CD4-positive, alpha-beta memory T cell (primary cell): Measurements from ENCODE around the gene YTHDC2. TPM values are rescaled to one million over a fixed set of nuclear protein-coding genes. Genes with fewer than 3 reads are reported as not detected.
A peak's percentile ranks its signal among the peaks of the same experiment; 100 is the strongest.

Experiments
- CTCF ChIA-PET: fragments of 350-600 bp; sonication (Branson Sonifier 250); formaldehyde crosslinking; loops from one replicate; lab custom pipeline; 2021; ENCODE audit warnings: inconsistent platforms; ENCODE audit not compliant: partially characterized antibody; lab: Charles Lee
- POLR2A ChIA-PET: fragments of 350-600 bp; sonication (Branson Sonifier 250); formaldehyde crosslinking; loops from one replicate; lab custom pipeline; 2021; ENCODE audit not compliant: partially characterized antibody; lab: Charles Lee
- DNase-seq, 5 donors: peaks; one replicate each; pipeline versions ENCODE4 v3.0.0 to v3.0.0-alpha.2; 2020 to 2022; ENCODE audit warnings: mixed read lengths in 1 of 5
- H3K27ac ChIP-seq: one replicate; pipeline ENCODE4 v1.7.0; 2013; ENCODE audit warnings: low read depth, low read length
- H3K27me3 ChIP-seq: 2 replicates; pipeline ENCODE4 v1.7.0; 2013; ENCODE audit warnings: mild to moderate bottlenecking, low read length, moderate library complexity; ENCODE audit not compliant: insufficient read depth
- H3K36me3 ChIP-seq: 2 replicates; pipeline ENCODE4 v1.7.0; 2013; ENCODE audit warnings: mild to moderate bottlenecking, low read length, moderate library complexity; ENCODE audit not compliant: insufficient read depth
- H3K4me1 ChIP-seq: 2 replicates; pipeline ENCODE4 v1.7.0; 2013; ENCODE audit warnings: mild to moderate bottlenecking, low read length, moderate library complexity; ENCODE audit not compliant: insufficient read depth
- H3K4me3 ChIP-seq, 2 donors: one replicate each; pipeline ENCODE4 v1.7.0; 2013; ENCODE audit warnings: low read length in 2 of 2, mild to moderate bottlenecking in 1 of 2
- H3K9me3 ChIP-seq, 2 donors: one replicate each; pipeline ENCODE4 v1.7.0; 2013; ENCODE audit warnings: low read length in 2 of 2, control low read depth in 1 of 2; ENCODE audit not compliant: control insufficient read depth in 1 of 2
- H3K27ac Mint-ChIP-seq, 7 donors: one replicate each; pipeline ENCODE4 v1.8.0; 2020 to 2021; ENCODE audit warnings: mixed read lengths in 7 of 7, mild to moderate bottlenecking in 6 of 7, inconsistent platforms in 3 of 7, moderate library complexity in 3 of 7
- H3K27me3 Mint-ChIP-seq, 2 donors: one replicate each; pipeline ENCODE4 v1.8.0; 2020 to 2021; ENCODE audit warnings: mixed read lengths in 2 of 2
- H3K36me3 Mint-ChIP-seq, 2 donors: one replicate each; pipeline ENCODE4 v1.8.0; 2020 to 2021; ENCODE audit warnings: mixed read lengths in 2 of 2, inconsistent platforms in 1 of 2, mild to moderate bottlenecking in 1 of 2
- H3K4me1 Mint-ChIP-seq, 4 donors: one replicate each; pipeline ENCODE4 v1.8.0; 2020 to 2021; ENCODE audit warnings: mixed read lengths in 4 of 4, mild to moderate bottlenecking in 1 of 4
- H3K4me3 Mint-ChIP-seq, 8 donors: one replicate each; pipeline ENCODE4 v1.8.0; 2020 to 2021; ENCODE audit warnings: mixed read lengths in 8 of 8, mild to moderate bottlenecking in 7 of 8, moderate library complexity in 6 of 8, inconsistent platforms in 3 of 8
- H3K9me3 Mint-ChIP-seq, 8 donors: one replicate each; pipeline ENCODE4 v1.8.0; 2020 to 2021; ENCODE audit warnings: mixed read lengths in 8 of 8, mild to moderate bottlenecking in 5 of 8, inconsistent platforms in 3 of 8, moderate library complexity in 1 of 8
- intact Hi-C: fragments of 100-400 bp; cut with micrococcal nuclease; formaldehyde crosslinking; loops from one replicate; pipeline ENCODE4 v1.15.1; 2023
- polyA plus RNA-seq, 2 donors: library from polyadenylated mRNA; unstranded; fragments of 300-500 nt; fragmentation: Illumina TruSeq; gene quantifications; one replicate each; pipeline ENCODE4 v1.2.3, GENCODE V29; 2021
- total RNA-seq, 2 experiments: library from RNA; stranded (reverse); gene quantifications; one replicate each; pipeline ENCODE4 v1.2.3, GENCODE V29; 2021

YTHDC2 gene
- total and polyA plus RNA-seq, 4 experiments from 2014 or later = 7.7 to 46.4 (median 27.4) TPM

- peak overlapping the region in 1 of 7 donors; percentile 4 for H3K27ac Mint-ChIP-seq
- Histone ChIP-seq H3K9me3 (no peaks in the 10 kb centered on the region), H3K27ac (no peak overlapping the region), H3K36me3 (no peaks in the 10 kb centered on the region), H3K4me3 (peak overlapping the region in 1 of 2 donors; percentile 53), H3K4me1 (peaks cover 24% of the 10 kb centered on the region), H3K27me3 (peaks cover 24% of the 10 kb centered on the region)
- ChIA-PET CTCF (interaction anchor here (1.5 kb wide), 1 partner anchor 14 kb away, joined by 4 read pairs; no protein-coding TSS in a partner anchor), POLR2A (interaction anchor here (0.8 kb wide), 1 partner anchor 25 kb away, joined by 3 read pairs; the partner anchor contains the start of gene YTHDC2)
- H3K27me3 Mint-ChIP-seq = peaks cover 54 to 59% of the 10 kb centered on the region in 2 donors
- H3K4me3 Mint-ChIP-seq = peak overlapping the region; percentile 61 to 86 (median 80)
- intact Hi-C loops = no loop called here
- no peak for DNase-seq
- peaks cover 11 to 25% (median 20%) of the 10 kb centered on the region in 4 donors for H3K4me1 Mint-ChIP-seq
- H3K36me3 Mint-ChIP-seq = peaks cover 9 to 16% of the 10 kb centered on the region in 2 donors
- peaks cover 7 to 22% (median 21%) of the 10 kb centered on the region in 8 donors for H3K9me3 Mint-ChIP-seq
Measured at GRCh38 chr5:113488645-113489184, 24.8 kb upstream of the YTHDC2 start.

GRCh38 chr5:113489299-113489698 lies 24.2 kb upstream of the YTHDC2 start:
- Histone ChIP-seq H3K4me3 (no peak overlapping the region), H3K27ac (no peak overlapping the region), H3K4me1 (peaks cover 24% of the 10 kb centered on the region), H3K27me3 (peaks cover 24% of the 10 kb centered on the region), H3K9me3 (no peaks in the 10 kb centered on the region), H3K36me3 (no peaks in the 10 kb centered on the region)
- H3K27ac Mint-ChIP-seq = peak overlapping the region in 2 of 7 donors; percentile 4 to 8
- ChIA-PET POLR2A (interaction anchor here (0.8 kb wide), 1 partner anchor 24 kb away, joined by 3 read pairs; the partner anchor contains the start of gene YTHDC2), CTCF (interaction anchor here (1.1 to 1.5 kb wide), 2 partner anchors 14 to 110 kb away, joined by 3 to 4 read pairs; no protein-coding TSS in a partner anchor)
- H3K27me3 Mint-ChIP-seq = peaks cover 52 to 57% of the 10 kb centered on the region in 2 donors
- intact Hi-C loops = no loop called here
- peak overlapping the region in 7 of 8 donors; percentile 61 to 84 (median 79) for H3K4me3 Mint-ChIP-seq
- peaks cover 11 to 25% (median 20%) of the 10 kb centered on the region in 4 donors for H3K4me1 Mint-ChIP-seq
- DNase-seq = peak; percentile 14 to 66 (median 22)
- H3K9me3 Mint-ChIP-seq = peaks cover 7 to 22% (median 21%) of the 10 kb centered on the region in 8 donors
- H3K36me3 Mint-ChIP-seq = peaks cover 9 to 16% of the 10 kb centered on the region in 2 donors

GRCh38 chr5:113490317-113490716 lies 23.2 kb upstream of the YTHDC2 start:
- intact Hi-C loops = no loop called here
- Mint-ChIP-seq H3K36me3 (peaks cover 9 to 16% of the 10 kb centered on the region in 2 donors), H3K9me3 (peaks cover 7 to 22% (median 21%) of the 10 kb centered on the region in 8 donors), H3K27ac (no peak overlapping the region), H3K4me3 (peak overlapping the region in 3 of 8 donors; percentile 23 to 41 (median 35)), H3K27me3 (peaks cover 47 to 50% of the 10 kb centered on the region in 2 donors), H3K4me1 (peaks cover 11 to 25% (median 20%) of the 10 kb centered on the region in 4 donors)
- DNase-seq = no peak
- H3K36me3 ChIP-seq = no peaks in the 10 kb centered on the region
- no peaks in the 10 kb centered on the region for H3K9me3 ChIP-seq
- H3K4me3 ChIP-seq = no peak overlapping the region
- H3K27ac ChIP-seq = no peak overlapping the region
- peaks cover 20% of the 10 kb centered on the region for H3K27me3 ChIP-seq
- H3K4me1 ChIP-seq = peaks cover 24% of the 10 kb centered on the region
- POLR2A ChIA-PET = no interaction called here
- CTCF ChIA-PET = interaction anchor here (1.1 kb wide), 1 partner anchor 111 kb away, joined by 3 read pairs; no protein-coding TSS in a partner anchor

GRCh38 chr5:113491022-113491421 lies 22.5 kb upstream of the YTHDC2 start:
- Histone ChIP-seq H3K9me3 (no peaks in the 10 kb centered on the region), H3K36me3 (no peaks in the 10 kb centered on the region), H3K4me1 (peaks cover 24% of the 10 kb centered on the region), H3K27ac (no peak overlapping the region), H3K4me3 (no peak overlapping the region), H3K27me3 (peaks cover 16% of the 10 kb centered on the region)
- H3K27me3 Mint-ChIP-seq = peaks cover 42 to 43% of the 10 kb centered on the region in 2 donors
- intact Hi-C loops = no loop called here
- ChIA-PET CTCF (interaction anchor here (0.8 kb wide), 1 partner anchor 21 kb away, joined by 3 read pairs; no protein-coding TSS in a partner anchor), POLR2A (no interaction called here)
- no peak overlapping the region for H3K27ac Mint-ChIP-seq
- H3K9me3 Mint-ChIP-seq = peaks cover 7 to 22% (median 21%) of the 10 kb centered on the region in 8 donors
- DNase-seq = no peak
- peaks cover 9 to 16% of the 10 kb centered on the region in 2 donors for H3K36me3 Mint-ChIP-seq
- H3K4me3 Mint-ChIP-seq = no peak overlapping the region
- H3K4me1 Mint-ChIP-seq = peaks cover 11 to 25% (median 20%) of the 10 kb centered on the region in 4 donors

- intact Hi-C loops = no loop called here
- Histone ChIP-seq H3K27ac (no peak overlapping the region), H3K4me3 (no peak overlapping the region), H3K9me3 (no peaks in the 10 kb centered on the region), H3K27me3 (peaks cover 6% of the 10 kb centered on the region), H3K36me3 (no peaks in the 10 kb centered on the region), H3K4me1 (peaks cover 12% of the 10 kb centered on the region)
- DNase-seq = no peak
- peaks cover 9 to 16% of the 10 kb centered on the region in 2 donors for H3K36me3 Mint-ChIP-seq
- H3K27ac Mint-ChIP-seq = no peak overlapping the region
- ChIA-PET POLR2A (no interaction called here), CTCF (no interaction called here)
- no peak overlapping the region for H3K4me3 Mint-ChIP-seq
- H3K27me3 Mint-ChIP-seq = peaks cover 34 to 35% of the 10 kb centered on the region in 2 donors
- peaks cover 8 to 14% (median 12%) of the 10 kb centered on the region in 4 donors for H3K4me1 Mint-ChIP-seq
- H3K9me3 Mint-ChIP-seq = peaks cover 7 to 22% (median 21%) of the 10 kb centered on the region in 8 donors
Measured at GRCh38 chr5:113493446-113493845, 20.0 kb upstream of the YTHDC2 start.

GRCh38 chr5:113495422-113495841 lies 18.1 kb upstream of the YTHDC2 start:
- CTCF ChIA-PET = no interaction called here

DNA sequence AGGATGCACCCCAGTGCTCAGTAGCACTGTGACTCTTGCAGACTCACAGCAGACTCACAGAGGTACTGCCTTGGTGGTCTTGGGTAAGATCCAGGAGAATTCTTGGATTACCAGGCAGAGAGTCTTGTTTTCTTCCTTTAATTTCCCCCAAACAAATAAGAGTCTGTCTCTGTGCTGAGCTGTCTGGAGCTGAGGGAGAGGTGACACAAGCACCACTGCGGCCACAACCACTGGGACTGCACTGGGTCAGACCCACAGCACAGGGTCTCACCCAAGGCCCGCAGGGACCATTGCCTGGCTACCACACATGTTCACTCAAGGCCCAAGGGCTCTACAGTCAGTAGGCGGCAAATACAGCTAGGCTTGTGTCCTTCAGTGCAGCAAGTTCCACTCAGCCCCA lies 11.4 kb upstream of the YTHDC2 start:
- CTCF ChIA-PET = interaction anchor here (1.5 to 1.8 kb wide), 2 partner anchors 14 to 29 kb away, joined by 4 read pairs; partner anchors contain the start of gene MCC
- Mint-ChIP-seq H3K27me3 (peaks cover 28 to 30% of the 10 kb centered on the region in 2 donors), H3K27ac (no peak overlapping the region), H3K4me3 (no peak overlapping the region), H3K36me3 (no peaks in the 10 kb centered on the region), H3K4me1 (no peaks in the 10 kb centered on the region), H3K9me3 (peaks cover 0 to 7% (median 4%) of the 10 kb centered on the region in 8 donors)
- Histone ChIP-seq H3K27me3 (no peaks in the 10 kb centered on the region), H3K4me1 (no peaks in the 10 kb centered on the region), H3K36me3 (no peaks in the 10 kb centered on the region), H3K4me3 (no peak overlapping the region), H3K27ac (no peak overlapping the region), H3K9me3 (no peaks in the 10 kb centered on the region)
- intact Hi-C loops = no loop called here
- no peak for DNase-seq
- POLR2A ChIA-PET = interaction anchor here (1.0 to 1.2 kb wide), 2 partner anchors 10 to 12 kb away, joined by 3 read pairs; partner anchors contain the start of gene YTHDC2

More at GRCh38 chr5:113495422-113495841, 18.1 kb upstream of the YTHDC2 start:
- no peaks in the 10 kb centered on the region for H3K4me1 Mint-ChIP-seq
- H3K27me3 Mint-ChIP-seq = peaks cover 22 to 27% of the 10 kb centered on the region in 2 donors
- no peak overlapping the region for H3K4me3 Mint-ChIP-seq
- Histone ChIP-seq H3K4me1 (no peaks in the 10 kb centered on the region), H3K9me3 (no peaks in the 10 kb centered on the region), H3K36me3 (no peaks in the 10 kb centered on the region), H3K27ac (no peak overlapping the region), H3K27me3 (no peaks in the 10 kb centered on the region), H3K4me3 (no peak overlapping the region)
- H3K27ac Mint-ChIP-seq = no peak overlapping the region
- H3K36me3 Mint-ChIP-seq = peaks cover under 1 to 5% of the 10 kb centered on the region in 2 donors
- POLR2A ChIA-PET = no interaction called here
- no peak for DNase-seq
- H3K9me3 Mint-ChIP-seq = peaks cover 4 to 14% (median 10%) of the 10 kb centered on the region in 8 donors
- intact Hi-C loops = loop anchor here (2.0 kb wide), 1 partner anchor 17 kb away; the partner anchor contains the start of gene YTHDC2
